Gastroesophageal sphincter (tissue), 3 donors: ENCODE measurements around the gene EML5.

Source experiments
- POLR2A ChIP-seq, 2 donors: fragments of 450-650 bp; IDR thresholded peaks; one replicate each; pipeline ENCODE4 v1.6.1; 2017; ENCODE audit warnings: antibody characterized with exemption in 2 of 2, mild to moderate bottlenecking in 2 of 2, moderate library complexity in 1 of 2
- TF ChIP-seq, protein P1 (sequence below), 4 experiments: fragments of 200-600 bp in 2 of 4; fragments of 450-650 bp in 2 of 4; sonication (generic) in 1 of 4; IDR thresholded peaks; one replicate each; pipeline ENCODE4 v1.5.1; 2017 to 2019; ENCODE audit warnings: antibody characterized with exemption in 4 of 4, mild to moderate bottlenecking in 2 of 4, moderate library complexity in 2 of 4

GRCh38 chr14:88630565-88630964 is 162.2 kb downstream of the EML5 start:
- TF ChIP-seq POLR2A (IDR thresholded peaks at IDR 0.05): no peak
- TF ChIP-seq, protein P1, sequence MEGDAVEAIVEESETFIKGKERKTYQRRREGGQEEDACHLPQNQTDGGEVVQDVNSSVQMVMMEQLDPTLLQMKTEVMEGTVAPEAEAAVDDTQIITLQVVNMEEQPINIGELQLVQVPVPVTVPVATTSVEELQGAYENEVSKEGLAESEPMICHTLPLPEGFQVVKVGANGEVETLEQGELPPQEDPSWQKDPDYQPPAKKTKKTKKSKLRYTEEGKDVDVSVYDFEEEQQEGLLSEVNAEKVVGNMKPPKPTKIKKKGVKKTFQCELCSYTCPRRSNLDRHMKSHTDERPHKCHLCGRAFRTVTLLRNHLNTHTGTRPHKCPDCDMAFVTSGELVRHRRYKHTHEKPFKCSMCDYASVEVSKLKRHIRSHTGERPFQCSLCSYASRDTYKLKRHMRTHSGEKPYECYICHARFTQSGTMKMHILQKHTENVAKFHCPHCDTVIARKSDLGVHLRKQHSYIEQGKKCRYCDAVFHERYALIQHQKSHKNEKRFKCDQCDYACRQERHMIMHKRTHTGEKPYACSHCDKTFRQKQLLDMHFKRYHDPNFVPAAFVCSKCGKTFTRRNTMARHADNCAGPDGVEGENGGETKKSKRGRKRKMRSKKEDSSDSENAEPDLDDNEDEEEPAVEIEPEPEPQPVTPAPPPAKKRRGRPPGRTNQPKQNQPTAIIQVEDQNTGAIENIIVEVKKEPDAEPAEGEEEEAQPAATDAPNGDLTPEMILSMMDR (IDR thresholded peaks at IDR 0.05): no peak
